ENCODE data around the gene SRA1.

SRA1 gene

GRCh38 chr5:140540227-140540626, 17.0 kb downstream of the SRA1 start:
- no peak for DNase-seq
- H3K27me3 ChIP-seq (ENCODE audit: insufficient read depth, low read depth, severe bottlenecking) = no peaks in the 10 kb centered on the region
- H3K9me3 ChIP-seq (ENCODE audit: severe bottlenecking) = no peaks in the 10 kb centered on the region
- no peak overlapping the region for H3K4me3 ChIP-seq (ENCODE audit: low read depth, low read length)
- H3K27ac ChIP-seq = no peak overlapping the region
- TF ChIP-seq, protein P1, sequence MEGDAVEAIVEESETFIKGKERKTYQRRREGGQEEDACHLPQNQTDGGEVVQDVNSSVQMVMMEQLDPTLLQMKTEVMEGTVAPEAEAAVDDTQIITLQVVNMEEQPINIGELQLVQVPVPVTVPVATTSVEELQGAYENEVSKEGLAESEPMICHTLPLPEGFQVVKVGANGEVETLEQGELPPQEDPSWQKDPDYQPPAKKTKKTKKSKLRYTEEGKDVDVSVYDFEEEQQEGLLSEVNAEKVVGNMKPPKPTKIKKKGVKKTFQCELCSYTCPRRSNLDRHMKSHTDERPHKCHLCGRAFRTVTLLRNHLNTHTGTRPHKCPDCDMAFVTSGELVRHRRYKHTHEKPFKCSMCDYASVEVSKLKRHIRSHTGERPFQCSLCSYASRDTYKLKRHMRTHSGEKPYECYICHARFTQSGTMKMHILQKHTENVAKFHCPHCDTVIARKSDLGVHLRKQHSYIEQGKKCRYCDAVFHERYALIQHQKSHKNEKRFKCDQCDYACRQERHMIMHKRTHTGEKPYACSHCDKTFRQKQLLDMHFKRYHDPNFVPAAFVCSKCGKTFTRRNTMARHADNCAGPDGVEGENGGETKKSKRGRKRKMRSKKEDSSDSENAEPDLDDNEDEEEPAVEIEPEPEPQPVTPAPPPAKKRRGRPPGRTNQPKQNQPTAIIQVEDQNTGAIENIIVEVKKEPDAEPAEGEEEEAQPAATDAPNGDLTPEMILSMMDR (IDR thresholded peaks at IDR 0.05; ENCODE audit: low read depth, low read length) = no peak
- peaks cover 91% of the 10 kb centered on the region for H3K36me3 ChIP-seq

DNA sequence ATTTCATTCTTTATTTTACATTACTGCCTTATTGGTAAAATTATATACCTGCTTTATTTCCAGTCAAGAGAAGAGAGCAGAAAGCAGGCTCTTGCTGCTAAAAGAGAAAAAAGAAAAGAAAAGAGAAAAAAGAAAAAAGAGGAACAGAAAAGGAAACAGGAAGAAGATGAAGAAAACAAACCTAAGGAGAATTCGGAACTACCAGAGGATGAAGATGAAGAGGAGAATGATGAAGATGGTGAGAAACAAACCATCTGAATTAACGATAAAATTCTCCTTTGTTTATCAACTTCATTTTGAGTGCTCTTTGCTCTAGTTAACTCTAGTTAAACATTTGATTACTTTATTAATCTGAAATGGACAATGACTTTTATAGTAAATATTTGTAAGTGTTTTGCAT, 33.3 kb downstream of the SRA1 start:
- H3K36me3 ChIP-seq = peaks cover 58% of the 10 kb centered on the region
- H3K27me3 ChIP-seq (ENCODE audit: insufficient read depth, low read depth, severe bottlenecking) = no peaks in the 10 kb centered on the region
- H3K4me3 ChIP-seq (ENCODE audit: low read depth, low read length) = no peak overlapping the region
- DNase-seq = no peak
- no peak overlapping the region for H3K27ac ChIP-seq
- no peaks in the 10 kb centered on the region for H3K9me3 ChIP-seq (ENCODE audit: severe bottlenecking)
- TF ChIP-seq, protein P1 (IDR thresholded peaks at IDR 0.05; ENCODE audit: low read depth, low read length) = no peak

- no peak overlapping the region for H3K27ac ChIP-seq
- no peak overlapping the region for H3K4me3 ChIP-seq (ENCODE audit: low read depth, low read length)
- no peak for DNase-seq
- peaks cover 78% of the 10 kb centered on the region for H3K36me3 ChIP-seq
- H3K27me3 ChIP-seq (ENCODE audit: insufficient read depth, low read depth, severe bottlenecking) = no peaks in the 10 kb centered on the region
- H3K9me3 ChIP-seq (ENCODE audit: severe bottlenecking) = no peaks in the 10 kb centered on the region
- TF ChIP-seq, protein P1 (IDR thresholded peaks at IDR 0.05; ENCODE audit: low read depth, low read length) = no peak
These were observed 44.1 kb downstream of the SRA1 start for GRCh38 chr5:140513124-140513523.

DNA sequence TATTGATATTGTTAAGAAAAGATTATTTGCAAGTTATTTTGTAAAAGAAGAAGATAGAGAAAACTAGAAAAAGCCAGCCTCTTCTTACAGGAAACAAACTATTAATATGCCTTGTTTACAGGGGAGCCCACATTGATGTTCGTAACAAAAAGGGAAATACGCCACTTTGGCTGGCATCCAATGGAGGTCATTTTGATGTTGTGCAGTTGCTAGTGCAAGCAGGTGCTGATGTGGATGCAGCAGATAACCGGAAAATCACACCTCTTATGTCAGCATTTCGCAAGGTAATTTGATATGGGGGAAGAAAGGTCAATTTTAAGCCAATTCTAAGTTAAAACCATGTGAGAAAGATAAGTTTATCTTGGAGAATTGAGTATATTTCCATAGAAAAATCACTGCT, 47.4 kb downstream of the SRA1 start:
- Histone ChIP-seq H3K4me3 (ENCODE audit: low read depth, low read length) (no peak overlapping the region), H3K27me3 (ENCODE audit: insufficient read depth, low read depth, severe bottlenecking) (no peaks in the 10 kb centered on the region), H3K9me3 (ENCODE audit: severe bottlenecking) (no peaks in the 10 kb centered on the region), H3K27ac (no peak overlapping the region), H3K36me3 (peaks cover 91% of the 10 kb centered on the region)
- TF ChIP-seq, protein P1 (IDR thresholded peaks at IDR 0.05; ENCODE audit: low read depth, low read length) = no peak
- DNase-seq = no peak

DNA sequence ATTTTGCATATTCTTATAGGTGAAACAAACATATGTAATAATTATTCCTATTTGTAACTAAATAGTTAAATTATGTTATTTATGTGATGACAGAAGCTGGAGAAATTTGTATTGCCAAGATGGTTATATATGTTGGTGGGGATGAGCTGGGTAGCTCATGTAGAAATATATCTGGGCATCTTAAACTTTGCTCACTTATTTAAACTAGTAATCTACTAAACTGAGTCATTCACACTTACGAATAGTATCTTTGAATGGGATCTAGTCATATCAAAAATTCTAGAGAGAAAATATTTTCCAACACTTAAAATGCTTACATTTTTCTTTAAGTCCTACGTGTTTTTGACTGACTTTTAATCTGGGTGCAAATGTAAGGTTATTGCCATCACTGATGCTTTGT, 54.4 kb downstream of the SRA1 start:
- no peak for DNase-seq
- Histone ChIP-seq H3K9me3 (ENCODE audit: severe bottlenecking) (no peaks in the 10 kb centered on the region), H3K27me3 (ENCODE audit: insufficient read depth, low read depth, severe bottlenecking) (no peaks in the 10 kb centered on the region), H3K36me3 (peaks cover 39% of the 10 kb centered on the region), H3K27ac (no peak overlapping the region), H3K4me3 (ENCODE audit: low read depth, low read length) (no peak overlapping the region)
- TF ChIP-seq, protein P1 (IDR thresholded peaks at IDR 0.05; ENCODE audit: low read depth, low read length) = no peak
